HepG2 (cell line): ENCODE measurements around the gene PCCB. TPM values are rescaled to one million over a fixed set of nuclear protein-coding genes. Genes with fewer than 3 reads are reported as not detected.

Source experiments
- ARID5B ChIP-seq: IDR thresholded peaks from 2 replicates; pipeline ENCODE4 v1.4.0; 2020; ENCODE audit warnings: mild to moderate bottlenecking, missing genetic modification reagents
- NCOR1 ChIP-seq: fragments of 200-600 bp; sonication (generic); IDR thresholded peaks from 2 replicates; pipeline ENCODE4 v1.7.0; 2017; ENCODE audit warnings: antibody characterized with exemption, low read length, borderline replicate concordance
- ZBTB20 ChIP-seq: sonication (generic); formaldehyde crosslinking; IDR thresholded peaks from 2 replicates; pipeline ENCODE4 v1.8.1; 2023; ENCODE audit warnings: missing genetic modification reagents, low read depth, mild to moderate bottlenecking, borderline replicate concordance
- polyA plus RNA-seq, 8 experiments: library from polyadenylated mRNA; depleted of rRNA in 3 of 8; stranded (reverse) in 7 of 8; unstranded in 1 of 8; fragments of >200 nt; fragmentation: Illumina TruSeq in 4 of 8; extraction: Trizol in 4 of 8; gene quantifications; 2 replicates each; pipeline versions ENCODE4 v1.2.1 to v1.2.3, GENCODE V29; 2011 to 2016; ENCODE audit warnings: low read depth in 4 of 8, missing spikeins in 1 of 8, mixed read lengths in 1 of 8; ENCODE audit not compliant: insufficient read depth in 1 of 8
- total RNA-seq, 5 experiments: library from RNA; depleted of rRNA; stranded (reverse); fragments of >200 nt; fragmentation: Illumina TruSeq; extraction: Trizol; gene quantifications; 2 replicates each; pipeline ENCODE4 v1.2.3, GENCODE V29; 2016; ENCODE audit warnings: low read depth in 1 of 5
- TF ChIP-seq, protein P1 (sequence below): sonication (generic); formaldehyde crosslinking; IDR thresholded peaks from 2 replicates; pipeline ENCODE4 v1.5.0; 2020; ENCODE audit warnings: mild to moderate bottlenecking, missing genetic modification reagents
- TF ChIP-seq, protein P2 (sequence below): sonication (generic); formaldehyde crosslinking; conservative IDR thresholded peaks from 2 replicates; pipeline ENCODE4 v1.4.0; 2020; ENCODE audit warnings: missing genetic modification reagents

Gene PCCB
- total and polyA plus RNA-seq, 2 of the 13 experiments (the other 11 are each of a cell fraction or from before 2014, with no cell fraction given): 84.1 to 88.7 TPM

DNA sequence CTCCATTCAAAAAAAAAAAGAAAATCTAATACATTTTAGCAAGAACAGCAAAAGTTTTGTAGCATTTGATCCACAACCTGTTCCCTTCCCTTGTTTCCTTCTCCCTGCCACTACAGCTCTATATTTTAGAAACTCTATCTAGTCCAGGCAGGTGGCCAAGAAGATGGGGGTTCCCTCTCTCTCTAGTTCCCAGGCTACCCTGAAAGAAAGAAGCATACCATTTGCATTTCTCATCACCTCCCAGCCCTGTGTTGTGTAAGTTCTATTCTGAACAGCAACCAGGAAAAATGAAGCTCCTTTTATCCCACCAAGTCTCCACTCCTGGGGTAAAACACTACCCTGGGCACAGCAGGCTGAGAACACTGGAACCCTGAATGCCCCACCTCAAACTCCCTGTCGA, 100.0 kb downstream of the PCCB start (continued):
- TF ChIP-seq, protein P1, sequence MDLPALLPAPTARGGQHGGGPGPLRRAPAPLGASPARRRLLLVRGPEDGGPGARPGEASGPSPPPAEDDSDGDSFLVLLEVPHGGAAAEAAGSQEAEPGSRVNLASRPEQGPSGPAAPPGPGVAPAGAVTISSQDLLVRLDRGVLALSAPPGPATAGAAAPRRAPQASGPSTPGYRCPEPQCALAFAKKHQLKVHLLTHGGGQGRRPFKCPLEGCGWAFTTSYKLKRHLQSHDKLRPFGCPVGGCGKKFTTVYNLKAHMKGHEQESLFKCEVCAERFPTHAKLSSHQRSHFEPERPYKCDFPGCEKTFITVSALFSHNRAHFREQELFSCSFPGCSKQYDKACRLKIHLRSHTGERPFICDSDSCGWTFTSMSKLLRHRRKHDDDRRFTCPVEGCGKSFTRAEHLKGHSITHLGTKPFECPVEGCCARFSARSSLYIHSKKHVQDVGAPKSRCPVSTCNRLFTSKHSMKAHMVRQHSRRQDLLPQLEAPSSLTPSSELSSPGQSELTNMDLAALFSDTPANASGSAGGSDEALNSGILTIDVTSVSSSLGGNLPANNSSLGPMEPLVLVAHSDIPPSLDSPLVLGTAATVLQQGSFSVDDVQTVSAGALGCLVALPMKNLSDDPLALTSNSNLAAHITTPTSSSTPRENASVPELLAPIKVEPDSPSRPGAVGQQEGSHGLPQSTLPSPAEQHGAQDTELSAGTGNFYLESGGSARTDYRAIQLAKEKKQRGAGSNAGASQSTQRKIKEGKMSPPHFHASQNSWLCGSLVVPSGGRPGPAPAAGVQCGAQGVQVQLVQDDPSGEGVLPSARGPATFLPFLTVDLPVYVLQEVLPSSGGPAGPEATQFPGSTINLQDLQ (CRISPR knock-in tag): no peak
- TF ChIP-seq, protein P2, sequence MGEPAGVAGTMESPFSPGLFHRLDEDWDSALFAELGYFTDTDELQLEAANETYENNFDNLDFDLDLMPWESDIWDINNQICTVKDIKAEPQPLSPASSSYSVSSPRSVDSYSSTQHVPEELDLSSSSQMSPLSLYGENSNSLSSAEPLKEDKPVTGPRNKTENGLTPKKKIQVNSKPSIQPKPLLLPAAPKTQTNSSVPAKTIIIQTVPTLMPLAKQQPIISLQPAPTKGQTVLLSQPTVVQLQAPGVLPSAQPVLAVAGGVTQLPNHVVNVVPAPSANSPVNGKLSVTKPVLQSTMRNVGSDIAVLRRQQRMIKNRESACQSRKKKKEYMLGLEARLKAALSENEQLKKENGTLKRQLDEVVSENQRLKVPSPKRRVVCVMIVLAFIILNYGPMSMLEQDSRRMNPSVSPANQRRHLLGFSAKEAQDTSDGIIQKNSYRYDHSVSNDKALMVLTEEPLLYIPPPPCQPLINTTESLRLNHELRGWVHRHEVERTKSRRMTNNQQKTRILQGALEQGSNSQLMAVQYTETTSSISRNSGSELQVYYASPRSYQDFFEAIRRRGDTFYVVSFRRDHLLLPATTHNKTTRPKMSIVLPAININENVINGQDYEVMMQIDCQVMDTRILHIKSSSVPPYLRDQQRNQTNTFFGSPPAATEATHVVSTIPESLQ (CRISPR knock-in tag): no peak
- TF ChIP-seq NCOR1: no peak
- TF ChIP-seq ARID5B (CRISPR knock-in tag): no peak
- no peak for TF ChIP-seq ZBTB20 (CRISPR knock-in tag)
